ENCODE results near the gene PTMA.

Gene PTMA

GRCh38 chr2:231761735-231762134 is 53.4 kb downstream of the PTMA start:
- DNase-seq (ENCODE audit: low read depth, low spot score): no peak

Measured in activated naive CD8-positive, alpha-beta T cell treated with anti-CD3 and anti-CD28 coated beads, Interleukin-2, amount 50 U/mL, for 16 hours (primary cell).